CD4-positive, alpha-beta T cell (primary cell): Measurements from ENCODE around the gene BCL2. TPM values are rescaled to one million over a fixed set of nuclear protein-coding genes. Genes with fewer than 3 reads are reported as not detected.

Experiments used
- ATAC-seq: fragments of 200-7000 bp; cut with Tn5 transposase; one replicate; pipeline ENCODE4 v1.10.0; 2022; ENCODE audit warnings: mild to moderate bottlenecking; ENCODE audit not compliant: poor library complexity
- CTCF ChIA-PET: fragments of 350-600 bp; sonication (Branson Sonifier 250); formaldehyde crosslinking; loops from one replicate; lab custom pipeline; 2021; ENCODE audit warnings: antibody characterized with exemption, inconsistent platforms; lab: Charles Lee
- POLR2A ChIA-PET: fragments of 350-600 bp; sonication (Branson Sonifier 250); formaldehyde crosslinking; loops from one replicate; lab custom pipeline; 2021; ENCODE audit warnings: antibody characterized with exemption, inconsistent platforms; lab: Charles Lee
- DNase-seq, 14 experiments: peaks; one replicate each; pipeline ENCODE4 v3.0.0-alpha.2; 2013 to 2020; ENCODE audit warnings: mixed read lengths in 2 of 14
- H3K27ac ChIP-seq, 2 donors: one replicate each; pipeline versions ENCODE4 v1.5.1 to v1.7.0; 2013; ENCODE audit warnings: low read length in 2 of 2, low read depth in 1 of 2, mild to moderate bottlenecking in 1 of 2
- H3K27me3 ChIP-seq, 2 experiments: 1 replicate in 1 of 2; 2 replicates in 1 of 2; pipeline versions ENCODE4 v1.6.1 to v1.7.0; 2013; ENCODE audit warnings: low read length in 2 of 2, control low read depth in 1 of 2, mild to moderate bottlenecking in 1 of 2, moderate library complexity in 1 of 2; ENCODE audit not compliant: insufficient read depth in 2 of 2, control insufficient read depth in 1 of 2
- H3K36me3 ChIP-seq: one replicate; pipeline ENCODE4 v1.6.1; 2013; ENCODE audit warnings: low read length, control low read depth; ENCODE audit not compliant: insufficient read depth
- H3K4me1 ChIP-seq: one replicate; pipeline ENCODE4 v1.6.1; 2013; ENCODE audit warnings: low read length, control low read depth; ENCODE audit not compliant: insufficient read depth
- H3K4me3 ChIP-seq: one replicate; pipeline ENCODE4 v1.5.1; 2013; ENCODE audit warnings: mild to moderate bottlenecking, low read length, moderate library complexity
- H3K9me3 ChIP-seq, 2 experiments: 1 replicate in 1 of 2; 2 replicates in 1 of 2; pipeline versions ENCODE4 v1.6.1 to v1.7.0; 2013; ENCODE audit warnings: low read length in 2 of 2, mild to moderate bottlenecking in 2 of 2, control low read depth in 1 of 2, moderate library complexity in 1 of 2; ENCODE audit not compliant: control insufficient read depth in 1 of 2, insufficient read depth in 1 of 2
- H3K27ac Mint-ChIP-seq: one replicate; pipeline ENCODE4 v1.8.0; 2020; ENCODE audit warnings: mixed read lengths
- H3K27me3 Mint-ChIP-seq: one replicate; pipeline ENCODE4 v1.8.0; 2021; ENCODE audit warnings: mixed read lengths
- H3K36me3 Mint-ChIP-seq: one replicate; pipeline ENCODE4 v1.8.0; 2021; ENCODE audit warnings: low read depth, mixed read lengths
- H3K4me1 Mint-ChIP-seq: one replicate; pipeline ENCODE4 v1.8.0; 2021; ENCODE audit warnings: low read depth, mixed read lengths
- H3K4me3 Mint-ChIP-seq: one replicate; pipeline ENCODE4 v1.8.0; 2020; ENCODE audit warnings: mild to moderate bottlenecking, mixed read lengths
- H3K9me3 Mint-ChIP-seq: one replicate; pipeline ENCODE4 v1.8.0; 2020; ENCODE audit warnings: mixed read lengths
- CTCF ChIP-seq: fragments of 200-600 bp; IDR thresholded peaks from one replicate; pipeline ENCODE4 v1.8.0; 2022; ENCODE audit warnings: antibody characterized with exemption, mild to moderate bottlenecking
- intact Hi-C, 2 experiments: fragments of 100-400 bp; cut with DNase I in 1 of 2; cut with micrococcal nuclease in 1 of 2; formaldehyde crosslinking; loops; one replicate each; pipeline versions ENCODE4 v1.15.1 to v1.9.0; 2023 to 2025; cut with DNase I, micrococcal nuclease
- total RNA-seq, 174 experiments: library from RNA in 2 of 174; stranded (reverse) in 2 of 174; gene quantifications; one replicate each; pipeline ENCODE4 v1.2.3 and lab custom pipeline; 2021 to 2026

BCL2 gene
- total RNA-seq, 2 experiments from 2014 or later: 40.1 to 40.3 TPM

GRCh38 chr18:63312019-63312409 lies 7.6 kb downstream of the BCL2 start:
- H3K36me3 ChIP-seq: peaks cover 9% of the 10 kb centered on the region
- no peaks in the 10 kb centered on the region for H3K9me3 ChIP-seq
- H3K36me3 Mint-ChIP-seq: peaks cover 4% of the 10 kb centered on the region
- DNase-seq (no peak), ATAC-seq (no peak)
- ChIA-PET POLR2A (interaction anchor here (0.8 to 6.0 kb wide), 8 partner anchors 6 to 174 kb away, joined by 3 to 30 read pairs (median 8); partner anchors contain the start of gene BCL2), CTCF (interaction anchor here (0.9 to 1.7 kb wide), 2 partner anchors 18 to 126 kb away, joined by 3 read pairs; no protein-coding TSS in a partner anchor)
- peak overlapping the region in 1 of 2 donors; percentile 19 for H3K27ac ChIP-seq
- H3K4me3 ChIP-seq: no peak overlapping the region
- H3K4me1 ChIP-seq: peaks cover 34% of the 10 kb centered on the region
- TF ChIP-seq CTCF: no peak
- peak overlapping the region; percentile 95 for H3K27ac Mint-ChIP-seq
- intact Hi-C loops: loop anchor here in 1 of 2 experiments (10.0 kb wide), 2 partner anchors 47 to 787 kb away; partner anchors contain the start of gene ZCCHC2
- no peaks in the 10 kb centered on the region for H3K27me3 Mint-ChIP-seq
- H3K4me3 Mint-ChIP-seq: peak overlapping the region; percentile 43
- no peaks in the 10 kb centered on the region for H3K27me3 ChIP-seq
- no peaks in the 10 kb centered on the region for H3K9me3 Mint-ChIP-seq
- peaks cover 92% of the 10 kb centered on the region for H3K4me1 Mint-ChIP-seq

- H3K27ac Mint-ChIP-seq: peak overlapping the region; percentile 95
- no peak overlapping the region for H3K4me3 Mint-ChIP-seq
- DNase-seq: no peak
- no peak overlapping the region for H3K4me3 ChIP-seq
- H3K27me3 Mint-ChIP-seq: no peaks in the 10 kb centered on the region
- peaks cover 36% of the 10 kb centered on the region for H3K4me1 ChIP-seq
- intact Hi-C loops: loop anchor here in 1 of 2 experiments (10.0 kb wide), 2 partner anchors 47 to 787 kb away; partner anchors contain the start of gene ZCCHC2
- H3K9me3 Mint-ChIP-seq: no peaks in the 10 kb centered on the region
- ChIA-PET POLR2A (interaction anchor here (0.6 to 6.0 kb wide), 9 partner anchors 7 to 173 kb away, joined by 3 to 30 read pairs (median 5); partner anchors contain the start of gene BCL2), CTCF (interaction anchor here (0.6 to 1.7 kb wide), 4 partner anchors 17 to 126 kb away, joined by 3 to 4 read pairs (median 3); no protein-coding TSS in a partner anchor)
- peaks cover 92% of the 10 kb centered on the region for H3K4me1 Mint-ChIP-seq
- peak overlapping the region in 1 of 2 donors; percentile 19 for H3K27ac ChIP-seq
- no peak for TF ChIP-seq CTCF
- no peaks in the 10 kb centered on the region for H3K9me3 ChIP-seq
- H3K36me3 ChIP-seq: peaks cover 9% of the 10 kb centered on the region
- no peak for ATAC-seq
- no peaks in the 10 kb centered on the region for H3K27me3 ChIP-seq
- H3K36me3 Mint-ChIP-seq: peaks cover 4% of the 10 kb centered on the region
These were observed 8.2 kb downstream of the BCL2 start for GRCh38 chr18:63311118-63312018.

- no peaks in the 10 kb centered on the region for H3K9me3 ChIP-seq
- H3K27me3 ChIP-seq: no peaks in the 10 kb centered on the region
- H3K4me1 ChIP-seq: peaks cover 39% of the 10 kb centered on the region
- ChIA-PET CTCF (no interaction called here), POLR2A (interaction anchor here (1.1 to 6.0 kb wide), 2 partner anchors 9 to 154 kb away, joined by 4 to 30 read pairs; partner anchors contain the start of gene BCL2)
- intact Hi-C loops: loop anchor here in 1 of 2 experiments (1.0 kb wide), 1 partner anchor 8 kb away; no protein-coding TSS in a partner anchor
- peak overlapping the region; percentile 6 for H3K4me3 Mint-ChIP-seq
- H3K27ac Mint-ChIP-seq: peak overlapping the region; percentile 61
- H3K9me3 Mint-ChIP-seq: no peaks in the 10 kb centered on the region
- H3K4me1 Mint-ChIP-seq: peaks cover 89% of the 10 kb centered on the region
- peak; percentile 85 for ATAC-seq
- peak overlapping the region in 1 of 2 donors; percentile 18 for H3K27ac ChIP-seq
- TF ChIP-seq CTCF: no peak
- peak in 10 of 14 experiments; percentile 16 to 64 (median 34) for DNase-seq
- H3K36me3 ChIP-seq: peaks cover 12% of the 10 kb centered on the region
- no peak overlapping the region for H3K4me3 ChIP-seq
- H3K36me3 Mint-ChIP-seq: peaks cover 4% of the 10 kb centered on the region
- no peaks in the 10 kb centered on the region for H3K27me3 Mint-ChIP-seq
These were observed 10.1 kb downstream of the BCL2 start for GRCh38 chr18:63309422-63309821.
